G401 (cell line): Measurements from ENCODE around the gene TTC39C. TPM values are rescaled to one million over a fixed set of nuclear protein-coding genes. Genes with fewer than 3 reads are reported as not detected.

Experiments used
- DNase-seq: peaks from one replicate; pipeline ENCODE4 v3.0.0-alpha.2; 2015; ENCODE audit warnings: low spot score
- in situ Hi-C: cut with HindIII; loops from 2 replicates; pipeline ENCODE4 v1.10.0; 2016; ENCODE audit warnings: low sequenced_read_pairs, mixed read lengths
- total RNA-seq: library from RNA; depleted of rRNA; stranded (reverse); fragments of >200 nt; shearing (Covaris generic); gene quantifications from 2 replicates; pipeline ENCODE4 v1.2.3, GENCODE V29; 2014; rRNA removed

The TTC39C gene
- 3.1 and 4.1 TPM in 2 replicates for total RNA-seq

GRCh38 chr18:24014062-24014985, at the start of gene TTC39C:
TSS of gene TTC39C (plus strand) at chr18:24014754. CDS start at chr18:24014872, 118 bp downstream.
- DNase-seq: peak; percentile 64
- in situ Hi-C loops: no loop called here

GRCh38 chr18:23966909-23967308, 47.6 kb upstream of the TTC39C start:
- in situ Hi-C loops: no loop called here
- no peak for DNase-seq

GRCh38 chr18:23967321-23968089, 47.0 kb upstream of the TTC39C start:
- no peak for DNase-seq
- in situ Hi-C loops: no loop called here

GRCh38 chr18:23968638-23969604, 45.6 kb upstream of the TTC39C start:
- in situ Hi-C loops: no loop called here
- no peak for DNase-seq

- in situ Hi-C loops: no loop called here
- no peak for DNase-seq
These were observed 44.9 kb upstream of the TTC39C start for GRCh38 chr18:23969664-23970063.

- DNase-seq: no peak
- in situ Hi-C loops: no loop called here
These were observed 44.1 kb upstream of the TTC39C start for GRCh38 chr18:23970161-23971096.

- in situ Hi-C loops: no loop called here
- no peak for DNase-seq
These were observed 43.5 kb upstream of the TTC39C start for GRCh38 chr18:23971097-23971440.

- DNase-seq: no peak
- in situ Hi-C loops: no loop called here
These were observed 42.8 kb upstream of the TTC39C start for GRCh38 chr18:23971666-23972230.

GRCh38 chr18:23972453-23972852, 42.1 kb upstream of the TTC39C start:
- DNase-seq: no peak
- in situ Hi-C loops: no loop called here

GRCh38 chr18:23977103-23977502, 37.5 kb upstream of the TTC39C start:
- in situ Hi-C loops: no loop called here
- DNase-seq: no peak

- in situ Hi-C loops: no loop called here
- no peak for DNase-seq
These were observed 36.7 kb upstream of the TTC39C start for GRCh38 chr18:23977719-23978483.

- in situ Hi-C loops: no loop called here
- DNase-seq: peak; percentile 68
These were observed 33.1 kb upstream of the TTC39C start for GRCh38 chr18:23981369-23981980.

GRCh38 chr18:23982155-23983079, 32.1 kb upstream of the TTC39C start:
- in situ Hi-C loops: no loop called here

GRCh38 chr18:23983112-23983511, 31.4 kb upstream of the TTC39C start:
- in situ Hi-C loops: no loop called here
- no peak for DNase-seq

More at GRCh38 chr18:23982155-23983079, 32.1 kb upstream of the TTC39C start:
- DNase-seq: peak; percentile 23

GRCh38 chr18:23986600-23987359, 27.8 kb upstream of the TTC39C start:
- in situ Hi-C loops: no loop called here
- DNase-seq: no peak
